SU-DHL-6 (cell line): ENCODE results near the gene TIMM22.

Source experiments
- H2AFZ ChIP-seq: fragments of 200-600 bp; sonication (generic); 2 replicates; pipeline ENCODE4 v1.6.1; 2014; ENCODE audit warnings: low read depth, mild to moderate bottlenecking, moderate library complexity, mixed read lengths, antibody characterized with exemption, low read length; ENCODE audit not compliant: severe bottlenecking
- H3F3A ChIP-seq: fragments of 200-600 bp; shearing (Covaris generic); 2 replicates; pipeline ENCODE4 v1.6.0; 2016; ENCODE audit warnings: antibody characterized with exemption, mild to moderate bottlenecking; ENCODE audit not compliant: insufficient read depth
- H3K27ac ChIP-seq: fragments of 200-600 bp; sonication (generic); 2 replicates; pipeline ENCODE4 v1.5.1; 2016; ENCODE audit warnings: low read depth, mild to moderate bottlenecking, low read length, moderate library complexity, mixed read lengths
- H3K27me3 ChIP-seq: fragments of 200-600 bp; sonication (generic), shearing (Covaris generic); 2 replicates; pipeline ENCODE4 v1.6.0; 2014; ENCODE audit warnings: mild to moderate bottlenecking, low read length
- H3K36me3 ChIP-seq: fragments of 200-600 bp; sonication (generic); 2 replicates; pipeline ENCODE4 v1.6.1; 2014; ENCODE audit warnings: mild to moderate bottlenecking, low read length, mixed read lengths
- H3K4me2 ChIP-seq: fragments of 300-600, 200-600 bp; shearing (Covaris generic), sonication (generic); 2 replicates; pipeline ENCODE4 v1.6.0; 2014; ENCODE audit warnings: low read length, low read depth, mild to moderate bottlenecking; ENCODE audit not compliant: poor library complexity, severe bottlenecking
- H3K4me3 ChIP-seq: fragments of 200-600 bp; sonication (generic); 2 replicates; pipeline ENCODE4 v1.5.1; 2014; ENCODE audit warnings: antibody characterized with exemption, low read length, mild to moderate bottlenecking, mixed read lengths; ENCODE audit not compliant: insufficient read depth, poor library complexity, severe bottlenecking
- H3K79me2 ChIP-seq: fragments of 200-600 bp; sonication (generic); 2 replicates; pipeline ENCODE4 v1.6.1; 2014; ENCODE audit warnings: mild to moderate bottlenecking, low read length, moderate library complexity; ENCODE audit not compliant: insufficient read depth
- H3K9ac ChIP-seq: fragments of 200-600 bp; sonication (generic); 2 replicates; pipeline ENCODE4 v1.7.0; 2014; ENCODE audit warnings: mild to moderate bottlenecking, low read length
- H3K9me2 ChIP-seq: fragments of 200-600 bp; sonication (generic); replicated peaks from 2 replicates; pipeline ENCODE4 v1.6.1; 2014; ENCODE audit warnings: low read length; ENCODE audit not compliant: insufficient read depth
- H3K9me3 ChIP-seq: fragments of 200-600 bp; sonication (generic); 2 replicates; pipeline ENCODE4 v1.6.1; 2014; ENCODE audit warnings: low read length, mixed read lengths; ENCODE audit not compliant: insufficient read depth
- H4K20me1 ChIP-seq: fragments of 200-600 bp; sonication (generic); 2 replicates; pipeline ENCODE4 v1.6.1; 2014; ENCODE audit warnings: low read depth, mild to moderate bottlenecking, antibody characterized with exemption, low read length, moderate library complexity, mixed read lengths
- EZH2phosphoT487 ChIP-seq: fragments of 200-600 bp; sonication (generic), shearing (Covaris generic); conservative IDR thresholded peaks from 2 replicates; pipeline ENCODE4 v1.6.1; 2018; ENCODE audit warnings: mild to moderate bottlenecking, antibody characterized with exemption, low read length, moderate library complexity, mixed read lengths
- TF ChIP-seq, protein P1 (sequence below): fragments of 200-600 bp; sonication (generic); IDR thresholded peaks from one replicate; pipeline ENCODE4 v1.5.1; 2017; ENCODE audit warnings: antibody characterized with exemption, mild to moderate bottlenecking, low read length, moderate library complexity; ENCODE audit not compliant: insufficient read depth, poor library complexity, severe bottlenecking

TIMM22 gene

DNA sequence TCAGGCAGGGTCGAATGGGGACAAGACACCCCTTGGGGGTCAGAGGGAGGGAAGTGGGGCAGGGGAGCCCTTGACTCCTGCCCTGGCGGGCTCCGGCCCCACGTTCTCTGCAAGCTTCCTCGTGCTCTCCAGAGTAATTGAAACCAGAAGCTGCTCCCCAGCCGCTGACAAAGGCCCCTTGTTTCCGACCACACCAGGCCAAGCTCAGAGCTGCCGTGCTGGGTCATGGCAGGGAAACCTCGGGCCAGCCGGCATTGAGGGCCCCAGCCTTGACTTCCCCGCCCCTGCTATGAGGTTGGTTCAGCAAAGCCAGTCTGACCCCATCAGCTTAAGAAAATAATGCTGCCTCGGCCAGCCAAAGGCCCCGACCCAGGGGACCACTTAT is 43.3 kb downstream of the TIMM22 start:
- Histone ChIP-seq H3K9me2 (no peaks in the 10 kb centered on the region), H3K9ac (no peak overlapping the region), H3K27me3 (no peaks in the 10 kb centered on the region), H3F3A (no peaks in the 10 kb centered on the region), H3K9me3 (no peaks in the 10 kb centered on the region), H3K4me2 (no peak overlapping the region), H3K4me3 (no peak overlapping the region), H2AFZ (no peak overlapping the region), H3K36me3 (no peaks in the 10 kb centered on the region), H3K27ac (no peak overlapping the region), H4K20me1 (no peaks in the 10 kb centered on the region), H3K79me2 (no peaks in the 10 kb centered on the region)
- TF ChIP-seq EZH2phosphoT487 = no peak
- TF ChIP-seq, protein P1, sequence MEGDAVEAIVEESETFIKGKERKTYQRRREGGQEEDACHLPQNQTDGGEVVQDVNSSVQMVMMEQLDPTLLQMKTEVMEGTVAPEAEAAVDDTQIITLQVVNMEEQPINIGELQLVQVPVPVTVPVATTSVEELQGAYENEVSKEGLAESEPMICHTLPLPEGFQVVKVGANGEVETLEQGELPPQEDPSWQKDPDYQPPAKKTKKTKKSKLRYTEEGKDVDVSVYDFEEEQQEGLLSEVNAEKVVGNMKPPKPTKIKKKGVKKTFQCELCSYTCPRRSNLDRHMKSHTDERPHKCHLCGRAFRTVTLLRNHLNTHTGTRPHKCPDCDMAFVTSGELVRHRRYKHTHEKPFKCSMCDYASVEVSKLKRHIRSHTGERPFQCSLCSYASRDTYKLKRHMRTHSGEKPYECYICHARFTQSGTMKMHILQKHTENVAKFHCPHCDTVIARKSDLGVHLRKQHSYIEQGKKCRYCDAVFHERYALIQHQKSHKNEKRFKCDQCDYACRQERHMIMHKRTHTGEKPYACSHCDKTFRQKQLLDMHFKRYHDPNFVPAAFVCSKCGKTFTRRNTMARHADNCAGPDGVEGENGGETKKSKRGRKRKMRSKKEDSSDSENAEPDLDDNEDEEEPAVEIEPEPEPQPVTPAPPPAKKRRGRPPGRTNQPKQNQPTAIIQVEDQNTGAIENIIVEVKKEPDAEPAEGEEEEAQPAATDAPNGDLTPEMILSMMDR = no peak

DNA sequence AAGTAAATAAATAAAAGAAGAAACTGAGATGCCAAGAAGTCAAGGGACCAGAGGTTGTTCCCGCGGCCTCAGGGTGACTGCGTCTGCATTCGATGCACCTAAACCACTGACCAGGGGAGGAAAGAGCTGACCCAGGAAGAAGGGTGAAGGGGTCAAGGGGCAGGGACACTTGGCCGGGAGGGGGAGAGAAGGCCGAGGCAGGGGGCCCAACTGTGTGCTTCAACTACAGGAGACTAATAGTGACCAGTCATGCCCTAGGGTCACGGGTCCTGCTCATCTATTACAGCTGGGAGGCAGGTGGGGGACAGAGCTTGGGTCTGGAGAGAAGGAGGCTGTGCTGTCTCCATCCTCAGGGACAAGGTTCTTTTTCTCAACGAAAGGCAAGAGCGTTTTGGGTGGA is 44.8 kb downstream of the TIMM22 start:
- Histone ChIP-seq H4K20me1 (no peaks in the 10 kb centered on the region), H3K36me3 (no peaks in the 10 kb centered on the region), H3K27ac (no peak overlapping the region), H2AFZ (no peak overlapping the region), H3K79me2 (no peaks in the 10 kb centered on the region), H3K4me3 (no peak overlapping the region), H3F3A (no peaks in the 10 kb centered on the region), H3K9me2 (no peaks in the 10 kb centered on the region), H3K4me2 (no peak overlapping the region), H3K27me3 (no peaks in the 10 kb centered on the region), H3K9ac (no peak overlapping the region), H3K9me3 (no peaks in the 10 kb centered on the region)
- TF ChIP-seq, protein P1 = no peak
- TF ChIP-seq EZH2phosphoT487 = no peak

DNA sequence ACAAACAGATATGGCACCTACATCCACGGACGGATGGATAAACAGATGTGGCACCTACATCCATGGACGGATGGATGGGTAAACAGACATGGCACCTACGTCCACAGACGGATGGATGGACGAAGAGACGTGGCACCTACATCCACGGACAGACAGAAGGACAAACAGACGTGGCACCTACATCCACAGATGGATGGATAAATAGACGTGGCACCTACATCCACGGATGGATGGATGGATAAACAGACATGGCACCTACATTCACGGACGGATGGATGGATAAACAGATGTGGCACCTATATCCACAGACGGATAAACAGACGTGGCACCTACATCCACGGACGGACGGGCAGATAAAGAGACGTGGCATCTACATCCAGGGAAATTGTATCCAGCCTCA is 45.6 kb downstream of the TIMM22 start:
- no peak overlapping the region for H3K4me3 ChIP-seq
- H3K36me3 ChIP-seq = no peaks in the 10 kb centered on the region

More for the DNA sequence above, 45.6 kb downstream of the TIMM22 start:
- Histone ChIP-seq H3K9me3 (no peaks in the 10 kb centered on the region), H3K4me2 (no peak overlapping the region), H3K27ac (no peak overlapping the region), H3K9ac (no peak overlapping the region), H2AFZ (no peak overlapping the region), H3F3A (no peaks in the 10 kb centered on the region), H3K27me3 (no peaks in the 10 kb centered on the region), H4K20me1 (no peaks in the 10 kb centered on the region), H3K9me2 (no peaks in the 10 kb centered on the region), H3K79me2 (no peaks in the 10 kb centered on the region)
- TF ChIP-seq, protein P1 = no peak
- TF ChIP-seq EZH2phosphoT487 = no peak
